T-helper 2 cell (primary cell): Measurements from ENCODE around the gene RPS6KB1.
"Not testable (repeated sequence)": the region's sequence is repeated elsewhere in the genome, so short reads cannot be mapped to it uniquely, and the experiment has no call there.

Experiments used
- DNase-seq, 5 experiments: peaks; one replicate each; pipeline versions ENCODE4 v3.0.0 to v3.0.0-alpha.2; 2012 to 2022

The RPS6KB1 gene

GRCh38 chr17:59946433-59946832 is 53.5 kb downstream of the RPS6KB1 start:
- DNase-seq, result not testable (repeated sequence)

GRCh38 chr17:59947310-59947709 is 54.4 kb downstream of the RPS6KB1 start:
- peak in 1 of 5 experiments; percentile 17 for DNase-seq

GRCh38 chr17:59950049-59950448 is 57.1 kb downstream of the RPS6KB1 start:
- DNase-seq, result no peak

- no peak for DNase-seq
Observed at GRCh38 chr17:59954856-59955255, 61.9 kb downstream of the RPS6KB1 start.

- DNase-seq, result not testable (repeated sequence)
Observed at GRCh38 chr17:59959574-59959973, 66.7 kb downstream of the RPS6KB1 start.

GRCh38 chr17:59962739-59963318 is 69.9 kb downstream of the RPS6KB1 start:
- DNase-seq, result no peak

GRCh38 chr17:59963738-59964481 is 71.0 kb downstream of the RPS6KB1 start:
- DNase-seq, result peak in 4 of 5 experiments; percentile 7 to 65 (median 34)

- peak; percentile 75 to 92 (median 87) for DNase-seq
Observed at GRCh38 chr17:59964482-59965328, 71.8 kb downstream of the RPS6KB1 start, which contains the start of gene RNFT1. TSS of gene RNFT1 (minus strand) at chr17:59964740. CDS start at chr17:59964663, 77 bp downstream.

GRCh38 chr17:59971771-59972170 is 78.8 kb downstream of the RPS6KB1 start:
- DNase-seq, result not testable (repeated sequence)

GRCh38 chr17:59972778-59973177 is 79.9 kb downstream of the RPS6KB1 start:
- DNase-seq, result no peak

GRCh38 chr17:59973483-59973882 is 80.6 kb downstream of the RPS6KB1 start:
- not testable (repeated sequence) for DNase-seq

GRCh38 chr17:59975166-59975565 is 82.2 kb downstream of the RPS6KB1 start:
- DNase-seq, result not testable (repeated sequence)

- DNase-seq, result not testable (repeated sequence)
Observed at GRCh38 chr17:59996608-59997007, 103.7 kb downstream of the RPS6KB1 start.
